ENCODE measurements around the gene BBS7.

DNA sequence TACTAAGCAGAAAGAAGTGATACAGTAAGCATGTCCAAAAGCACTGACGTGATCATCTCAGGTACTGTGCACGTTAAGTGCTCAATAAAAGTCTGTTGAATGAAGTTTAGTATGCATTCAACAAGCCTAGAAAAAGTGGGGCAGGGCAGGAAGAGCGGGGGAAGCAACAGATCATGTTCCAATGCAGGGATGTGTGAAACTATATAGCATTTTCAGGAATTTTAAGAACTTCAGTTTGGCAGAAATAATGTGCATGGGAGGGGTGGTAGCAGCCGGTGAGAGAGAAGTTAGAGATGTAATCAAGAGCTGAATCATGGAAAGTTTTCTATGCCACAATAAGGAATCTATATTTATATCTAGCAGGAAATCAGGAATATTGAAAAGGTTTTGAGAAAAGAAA is 27.4 kb downstream of the BBS7 start:
- TF ChIP-seq POLR2A (IDR thresholded peaks at IDR 0.05; ENCODE audit: low read depth, low read length) (no peak), POLR2AphosphoS5 (IDR thresholded peaks at IDR 0.05; ENCODE audit: low read depth, low read length) (no peak), POU2F2 (IDR thresholded peaks at IDR 0.05; ENCODE audit: low read depth, low read length) (no peak), PAX5 (IDR thresholded peaks at IDR 0.05; ENCODE audit: insufficient read depth, low read length, severe bottlenecking) (no peak), SPI1 (IDR thresholded peaks at IDR 0.05; ENCODE audit: low read depth, low read length) (no peak)
